NB4 (cell line): ENCODE measurements around the gene HOXB2.

Experiments
- DNase-seq: peaks from one replicate; pipeline ENCODE4 v3.0.0; 2010; ENCODE audit warnings: low read depth
- H3K4me3 ChIP-seq: one replicate; pipeline ENCODE4 v1.5.1; 2011; ENCODE audit warnings: mild to moderate bottlenecking, low read depth, low read length, moderate library complexity
- MYC ChIP-seq: IDR thresholded peaks from 2 replicates; pipeline ENCODE4 v1.6.1; 2011; ENCODE audit warnings: low read depth, low read length
- POLR2A ChIP-seq: IDR thresholded peaks from 2 replicates; pipeline ENCODE4 v1.6.1; 2011; ENCODE audit warnings: mild to moderate bottlenecking; ENCODE audit not compliant: insufficient read length; ENCODE audit errors: extremely low read depth
- TF ChIP-seq, protein P1 (sequence below): IDR thresholded peaks from one replicate; pipeline ENCODE4 v1.5.1; 2012; ENCODE audit warnings: low read depth, low read length
- TF ChIP-seq, protein P2 (sequence below): IDR thresholded peaks from 2 replicates; pipeline ENCODE4 v1.6.1; 2011; ENCODE audit warnings: low read depth, low read length

The HOXB2 gene

DNA sequence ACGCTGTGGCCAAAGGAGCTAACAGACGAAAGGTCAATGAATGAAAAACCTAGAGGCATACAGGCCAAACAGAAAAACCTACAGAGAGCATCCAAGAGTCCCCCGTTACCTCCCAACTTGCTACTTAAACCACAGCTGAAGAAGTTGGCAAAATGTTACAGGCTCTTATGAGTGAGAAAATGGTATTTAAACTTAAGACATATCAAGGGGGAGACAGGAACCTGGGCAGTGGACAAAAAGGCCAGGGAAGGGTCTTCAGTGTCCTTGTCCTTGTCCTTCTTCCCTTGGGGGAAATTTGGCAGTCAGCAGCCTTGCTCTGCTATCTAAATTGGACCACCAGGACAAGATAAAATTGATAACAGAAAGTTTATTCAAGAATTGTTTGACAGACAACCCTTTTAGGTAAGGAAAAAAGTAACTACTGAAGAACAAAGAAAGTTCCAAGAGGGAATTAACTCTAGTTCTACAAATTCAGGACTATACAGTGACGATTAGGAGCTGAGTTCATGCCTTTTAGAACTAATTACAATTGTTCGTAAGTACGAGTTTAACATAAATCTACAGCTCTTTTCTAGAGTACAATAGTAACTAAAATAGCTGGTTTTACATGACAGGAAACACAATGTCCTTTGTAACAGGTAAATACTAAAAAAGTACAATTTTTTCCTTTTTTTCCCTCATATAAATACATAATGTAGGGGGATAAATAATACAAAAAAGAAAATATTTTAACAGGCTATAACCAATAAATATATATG, 3.8 kb upstream of the HOXB2 start:
- no peak overlapping the region for H3K4me3 ChIP-seq
- TF ChIP-seq POLR2A, result no peak
- TF ChIP-seq, protein P1, sequence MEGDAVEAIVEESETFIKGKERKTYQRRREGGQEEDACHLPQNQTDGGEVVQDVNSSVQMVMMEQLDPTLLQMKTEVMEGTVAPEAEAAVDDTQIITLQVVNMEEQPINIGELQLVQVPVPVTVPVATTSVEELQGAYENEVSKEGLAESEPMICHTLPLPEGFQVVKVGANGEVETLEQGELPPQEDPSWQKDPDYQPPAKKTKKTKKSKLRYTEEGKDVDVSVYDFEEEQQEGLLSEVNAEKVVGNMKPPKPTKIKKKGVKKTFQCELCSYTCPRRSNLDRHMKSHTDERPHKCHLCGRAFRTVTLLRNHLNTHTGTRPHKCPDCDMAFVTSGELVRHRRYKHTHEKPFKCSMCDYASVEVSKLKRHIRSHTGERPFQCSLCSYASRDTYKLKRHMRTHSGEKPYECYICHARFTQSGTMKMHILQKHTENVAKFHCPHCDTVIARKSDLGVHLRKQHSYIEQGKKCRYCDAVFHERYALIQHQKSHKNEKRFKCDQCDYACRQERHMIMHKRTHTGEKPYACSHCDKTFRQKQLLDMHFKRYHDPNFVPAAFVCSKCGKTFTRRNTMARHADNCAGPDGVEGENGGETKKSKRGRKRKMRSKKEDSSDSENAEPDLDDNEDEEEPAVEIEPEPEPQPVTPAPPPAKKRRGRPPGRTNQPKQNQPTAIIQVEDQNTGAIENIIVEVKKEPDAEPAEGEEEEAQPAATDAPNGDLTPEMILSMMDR, result no peak
- TF ChIP-seq MYC, result no peak
- TF ChIP-seq, protein P2, sequence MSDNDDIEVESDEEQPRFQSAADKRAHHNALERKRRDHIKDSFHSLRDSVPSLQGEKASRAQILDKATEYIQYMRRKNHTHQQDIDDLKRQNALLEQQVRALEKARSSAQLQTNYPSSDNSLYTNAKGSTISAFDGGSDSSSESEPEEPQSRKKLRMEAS, result no peak
- no peak for DNase-seq

DNA sequence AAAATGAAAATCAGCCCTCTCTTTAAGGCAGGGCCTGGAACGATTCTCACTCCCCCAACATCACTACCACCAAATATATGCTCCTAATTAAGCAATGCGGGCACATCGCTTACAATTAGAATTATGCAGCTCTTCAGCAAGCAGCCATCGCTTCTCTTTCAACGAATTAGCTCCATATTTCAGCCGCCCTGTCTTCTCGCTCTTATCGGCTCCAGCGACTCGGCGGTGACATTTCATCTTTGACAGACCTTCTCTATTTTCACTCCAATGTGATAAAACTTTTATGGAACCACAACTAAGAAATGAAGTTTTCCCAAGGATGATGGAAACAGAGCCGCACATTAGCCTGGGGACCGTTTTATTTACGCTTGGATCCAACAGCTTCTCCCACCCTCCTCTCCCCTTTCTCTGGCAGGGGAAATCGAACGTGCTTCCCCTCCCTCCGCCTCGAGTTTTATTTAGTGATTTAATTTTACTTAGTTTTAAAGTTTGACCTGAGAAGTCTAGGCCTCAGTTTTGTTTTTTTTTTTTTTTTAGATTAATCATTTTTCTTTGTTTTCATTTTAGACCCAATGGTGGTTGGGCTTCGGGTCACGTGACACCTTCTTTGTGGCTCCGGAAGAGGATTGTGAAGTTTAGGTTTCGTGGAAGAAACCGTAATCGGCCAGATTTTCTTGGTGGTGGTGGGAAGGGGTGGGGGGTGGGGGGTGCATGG, 3.1 kb upstream of the HOXB2 start:
- DNase-seq, result no peak
- no peak overlapping the region for H3K4me3 ChIP-seq
- no peak for TF ChIP-seq POLR2A
- TF ChIP-seq, protein P2, result no peak
- TF ChIP-seq, protein P1, result no peak
- no peak for TF ChIP-seq MYC

DNA sequence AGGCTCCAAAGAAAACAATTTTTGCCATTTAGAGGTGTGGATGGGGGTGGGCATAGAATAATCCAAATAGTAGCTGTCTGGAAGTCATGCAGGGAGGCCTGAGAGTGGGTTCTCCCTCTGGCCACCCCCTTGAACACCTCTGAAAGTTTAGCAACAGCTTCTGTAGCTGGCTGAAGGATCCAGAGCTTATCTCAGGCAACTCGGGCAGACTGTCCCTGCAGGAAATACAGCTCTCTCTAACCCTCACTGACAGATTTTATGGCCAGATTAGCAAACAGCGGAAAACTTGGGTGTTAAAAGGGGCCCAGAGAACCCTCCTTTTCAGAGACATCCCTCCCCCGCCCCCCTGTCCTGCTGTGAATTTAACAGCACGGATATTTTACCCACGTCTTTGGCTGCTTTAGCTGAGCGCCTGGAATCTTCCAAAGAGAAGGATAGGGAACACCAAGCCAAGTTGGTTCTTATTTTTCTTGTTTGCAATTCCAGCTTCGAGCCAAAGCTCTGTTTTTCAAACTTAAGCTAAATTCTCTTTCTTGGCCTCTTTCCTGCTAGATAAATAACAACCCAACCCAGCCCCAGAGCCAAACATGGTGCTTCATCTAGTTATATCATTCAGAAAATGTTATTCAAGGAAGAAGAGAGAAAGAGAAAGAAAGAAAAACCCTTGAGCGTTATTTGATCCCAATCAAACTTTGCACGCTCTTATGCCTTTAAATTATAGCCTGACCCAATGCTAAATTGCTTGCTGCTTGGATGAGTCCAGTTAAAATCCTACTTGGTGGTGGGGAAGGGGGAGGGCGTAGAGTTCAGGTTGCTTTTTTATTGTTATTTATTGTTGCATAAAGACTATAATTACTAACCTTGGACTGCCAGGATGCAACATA, 2.3 kb upstream of the HOXB2 start:
- TF ChIP-seq, protein P2, result no peak
- no peak for TF ChIP-seq POLR2A
- no peak for TF ChIP-seq MYC
- TF ChIP-seq, protein P1, result no peak
- no peak overlapping the region for H3K4me3 ChIP-seq
- DNase-seq, result no peak

DNA sequence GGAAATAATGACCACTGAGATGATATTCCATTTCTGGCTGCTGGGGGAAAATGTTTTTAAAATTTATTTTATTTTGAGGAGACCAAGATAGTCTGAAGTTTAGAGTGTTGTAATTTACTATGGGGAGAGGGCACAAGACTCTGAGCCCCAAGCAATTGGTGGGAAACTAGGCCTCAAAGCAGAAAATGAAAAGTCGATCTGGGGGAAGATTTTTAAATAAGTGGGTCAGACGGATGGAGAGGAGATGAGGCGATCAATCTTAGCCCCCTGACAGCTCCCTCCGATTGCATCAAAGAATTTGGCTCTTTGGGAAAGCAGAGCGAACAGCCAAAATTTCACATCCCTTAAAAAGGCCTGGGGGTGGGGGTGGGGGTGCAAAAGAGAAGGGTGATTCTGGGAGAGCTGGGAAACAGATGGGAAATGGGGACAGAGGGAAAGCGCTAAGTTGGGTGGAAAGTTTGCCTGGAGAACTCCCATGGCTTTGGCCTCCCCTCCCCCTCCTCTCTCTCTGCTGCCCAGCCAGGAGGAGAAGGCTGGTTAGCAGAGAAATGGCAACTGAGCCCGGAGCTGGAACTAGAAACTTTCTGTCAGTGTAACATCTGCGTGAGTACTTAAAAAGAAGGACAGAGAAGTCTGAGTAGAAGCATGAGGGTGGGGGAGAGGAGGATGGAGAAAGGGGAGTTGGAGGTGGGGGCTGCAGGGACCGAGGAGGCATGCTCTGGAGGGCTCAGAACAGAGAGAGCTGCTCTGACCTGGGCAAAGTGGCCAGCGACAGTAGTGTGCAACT, 1.4 kb upstream of the HOXB2 start:
- H3K4me3 ChIP-seq, result no peak overlapping the region
- no peak for DNase-seq
- TF ChIP-seq MYC (no peak), POLR2A (no peak)
- TF ChIP-seq, protein P2, result no peak
- TF ChIP-seq, protein P1, result no peak

DNA sequence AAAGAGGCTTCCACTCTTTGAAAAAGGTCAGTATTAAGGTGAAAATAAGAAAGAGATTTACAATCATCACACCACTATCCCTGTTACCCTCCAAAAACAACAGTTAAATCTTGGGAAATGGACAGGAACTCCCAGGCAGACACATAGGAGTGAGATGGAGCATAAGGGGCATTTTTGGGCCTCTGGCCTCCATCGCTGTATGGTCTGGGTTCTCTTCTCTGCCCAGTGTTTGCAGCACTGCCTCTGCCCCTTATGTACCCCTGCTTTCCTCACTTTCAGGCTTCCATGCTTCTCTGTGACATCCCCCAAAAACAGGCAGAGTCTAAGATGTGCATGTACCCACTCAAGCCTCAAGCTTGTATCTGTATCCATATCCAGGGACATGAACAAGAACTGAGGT, 630 bp upstream of the HOXB2 start:
- H3K4me3 ChIP-seq, result no peak overlapping the region
- no peak for TF ChIP-seq MYC
- TF ChIP-seq, protein P1, result no peak
- no peak for TF ChIP-seq POLR2A
- TF ChIP-seq, protein P2, result no peak
- no peak for DNase-seq
